ENCODE results near the gene KARS1.

KARS1 gene

DNA sequence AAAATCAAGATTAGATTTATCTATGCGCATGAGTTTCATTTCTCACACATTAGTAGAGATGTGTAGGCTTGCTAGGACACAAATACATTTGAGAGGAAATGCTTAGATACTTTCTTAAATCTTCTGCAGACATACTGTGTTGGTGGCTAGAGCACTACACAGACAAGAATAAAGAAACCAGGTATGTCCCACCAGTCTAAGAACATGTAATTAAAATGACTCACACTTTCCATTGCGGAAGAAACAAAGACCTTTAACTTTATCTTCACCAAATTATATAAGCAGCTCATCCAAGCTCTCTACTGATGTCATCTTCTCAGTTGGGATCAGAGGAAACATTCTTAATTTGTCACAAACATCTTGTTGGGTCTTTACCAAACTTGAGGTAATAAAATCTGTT, 68.7 kb downstream of the KARS1 start:
- no peak for DNase-seq

DNA sequence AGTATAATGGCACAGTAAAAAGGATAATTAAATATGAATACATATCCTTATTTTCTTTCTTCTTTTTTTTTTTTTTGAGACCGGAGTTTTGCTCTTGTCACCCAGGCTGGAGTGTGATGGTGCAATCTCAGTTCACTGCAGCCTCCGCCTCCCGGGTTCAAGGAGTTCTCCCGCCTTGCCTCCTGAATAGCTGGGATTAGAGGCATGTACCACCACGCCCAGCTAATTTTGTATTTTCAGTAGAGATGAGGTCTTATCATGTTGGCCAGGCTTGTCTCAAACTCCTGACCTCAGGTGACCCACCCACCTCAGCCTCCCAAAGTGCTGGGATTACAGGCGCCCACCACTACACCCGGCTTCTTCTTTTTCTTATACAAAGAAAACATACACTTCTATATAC, 69.3 kb downstream of the KARS1 start:
- DNase-seq = no peak
